GM12872 (cell line): Measurements from ENCODE around the gene RESP18.

Experiments used
- CTCF ChIP-seq: IDR thresholded peaks from 3 replicates; pipeline ENCODE4 v1.5.1; 2011; ENCODE audit warnings: low read depth, mild to moderate bottlenecking, low read length, moderate library complexity; ENCODE audit not compliant: insufficient read depth

Gene RESP18

GRCh38 chr2:219302412-219302968 is 30.1 kb downstream of the RESP18 start:
- TF ChIP-seq CTCF = no peak

- TF ChIP-seq CTCF = no peak
Measured at GRCh38 chr2:219300022-219300421, 32.5 kb downstream of the RESP18 start.

GRCh38 chr2:219299372-219299760 is 33.2 kb downstream of the RESP18 start:
- no peak for TF ChIP-seq CTCF

- peak; percentile 100 for TF ChIP-seq CTCF
Measured at GRCh38 chr2:219298759-219299371, 33.7 kb downstream of the RESP18 start.

GRCh38 chr2:219297766-219298456 is 34.6 kb downstream of the RESP18 start:
- TF ChIP-seq CTCF = peak; percentile 33; the same call in 2 of the 3 replicates

- no peak for TF ChIP-seq CTCF
Measured at GRCh38 chr2:219296631-219297391, 35.7 kb downstream of the RESP18 start.

- TF ChIP-seq CTCF = no peak
Measured at GRCh38 chr2:219296142-219296541, 36.4 kb downstream of the RESP18 start.
